Smooth muscle cell (in vitro differentiated cells): ENCODE measurements around the gene EMD. TPM values are rescaled to one million over a fixed set of nuclear protein-coding genes. Genes with fewer than 3 reads are reported as not detected.

Source experiments
- DNase-seq: peaks from one replicate; lab custom pipeline; 2025; ENCODE audit not compliant: unreplicated experiment; lab: John Stamatoyannopoulos, UW
- H2AFZ ChIP-seq: fragments of 200-600 bp; sonication (generic); 2 replicates; pipeline ENCODE4 v1.6.0; 2016; ENCODE audit warnings: antibody characterized with exemption, low read depth, mild to moderate bottlenecking
- H3F3A ChIP-seq: fragments of 200-600 bp; sonication (generic); 2 replicates; pipeline ENCODE4 v1.6.0; 2017; ENCODE audit warnings: antibody characterized with exemption, low read depth
- H3K27ac ChIP-seq: fragments of 200-600 bp; sonication (generic); 2 replicates; pipeline ENCODE4 v1.5.1; 2016; ENCODE audit warnings: low read depth, mild to moderate bottlenecking
- H3K27me3 ChIP-seq: fragments of 200-600 bp; sonication (generic); 2 replicates; pipeline ENCODE4 v1.6.1; 2016; ENCODE audit warnings: low read depth, mild to moderate bottlenecking
- H3K36me3 ChIP-seq: fragments of 200-600 bp; sonication (generic); 2 replicates; pipeline ENCODE4 v1.5.1; 2016; ENCODE audit warnings: low read depth
- H3K4me1 ChIP-seq: fragments of 200-600 bp; sonication (generic); 2 replicates; pipeline ENCODE4 v1.5.1; 2016; ENCODE audit warnings: low read depth
- H3K4me2 ChIP-seq: fragments of 200-600 bp; sonication (generic); 2 replicates; pipeline ENCODE4 v1.6.0; 2016; ENCODE audit warnings: mild to moderate bottlenecking
- H3K4me3 ChIP-seq: fragments of 200-600 bp; sonication (generic); 2 replicates; pipeline ENCODE4 v1.5.1; 2016; ENCODE audit warnings: mild to moderate bottlenecking
- H3K79me2 ChIP-seq: fragments of 200-600 bp; sonication (generic); 2 replicates; pipeline ENCODE4 v1.6.0; 2016; ENCODE audit warnings: low read depth, mild to moderate bottlenecking
- H3K9ac ChIP-seq: fragments of 200-600 bp; sonication (generic); 2 replicates; pipeline ENCODE4 v1.6.0; 2016; ENCODE audit warnings: low read depth
- H3K9me3 ChIP-seq: fragments of 200-600 bp; sonication (generic); replicated peaks from 2 replicates; pipeline ENCODE4 v1.5.1; 2016; ENCODE audit warnings: low read depth
- H4K20me1 ChIP-seq: fragments of 200-600 bp; sonication (generic); 2 replicates; pipeline ENCODE4 v1.6.0; 2016; ENCODE audit warnings: low read depth
- WGBS: methylation state at CpG from one replicate; pipeline ENCODE4 v1.1.7; 2016; ENCODE audit warnings: low lambda C conversion rate; 5-methylcytosine and 5-hydroxymethylcytosine counted together
- polyA plus RNA-seq: library from polyadenylated mRNA; unstranded; fragments of >200 nt; fragmentation: Nextera tagmentation; extraction: Ambion mirVana; gene quantifications from 2 replicates; pipeline ENCODE4 v1.2.1, GENCODE V29; 2016
- total RNA-seq: library from RNA; depleted of rRNA; stranded (reverse); fragments of >200 nt; gene quantifications from 2 replicates; pipeline ENCODE4 v1.2.3, GENCODE V29; 2014
- TF ChIP-seq, protein P1 (sequence below): fragments of 200-600 bp; sonication (generic); IDR thresholded peaks from 2 replicates; pipeline ENCODE4 v1.5.1; 2017; ENCODE audit warnings: borderline replicate concordance, mild to moderate bottlenecking, antibody characterized with exemption; ENCODE audit not compliant: insufficient read depth, poor library complexity, severe bottlenecking

The EMD gene
- total and polyA plus RNA-seq, 2 experiments from 2014 or later: 61.4 to 63.9 TPM

GRCh38 chrX:154419189-154419588 is 40.1 kb downstream of the EMD start:
- Histone ChIP-seq H3K27me3 (no peaks in the 10 kb centered on the region), H3F3A (no peaks in the 10 kb centered on the region), H3K9ac (no peak overlapping the region), H3K9me3 (no peaks in the 10 kb centered on the region), H4K20me1 (no peaks in the 10 kb centered on the region), H3K4me1 (no peaks in the 10 kb centered on the region), H3K27ac (no peak overlapping the region), H3K79me2 (no peaks in the 10 kb centered on the region), H3K36me3 (no peaks in the 10 kb centered on the region), H2AFZ (no peak overlapping the region), H3K4me3 (no peak overlapping the region), H3K4me2 (no peak overlapping the region)
- WGBS: 92% methylated on average over 8 of the region's 8 CpGs
- DNase-seq: no peak
- TF ChIP-seq, protein P1, sequence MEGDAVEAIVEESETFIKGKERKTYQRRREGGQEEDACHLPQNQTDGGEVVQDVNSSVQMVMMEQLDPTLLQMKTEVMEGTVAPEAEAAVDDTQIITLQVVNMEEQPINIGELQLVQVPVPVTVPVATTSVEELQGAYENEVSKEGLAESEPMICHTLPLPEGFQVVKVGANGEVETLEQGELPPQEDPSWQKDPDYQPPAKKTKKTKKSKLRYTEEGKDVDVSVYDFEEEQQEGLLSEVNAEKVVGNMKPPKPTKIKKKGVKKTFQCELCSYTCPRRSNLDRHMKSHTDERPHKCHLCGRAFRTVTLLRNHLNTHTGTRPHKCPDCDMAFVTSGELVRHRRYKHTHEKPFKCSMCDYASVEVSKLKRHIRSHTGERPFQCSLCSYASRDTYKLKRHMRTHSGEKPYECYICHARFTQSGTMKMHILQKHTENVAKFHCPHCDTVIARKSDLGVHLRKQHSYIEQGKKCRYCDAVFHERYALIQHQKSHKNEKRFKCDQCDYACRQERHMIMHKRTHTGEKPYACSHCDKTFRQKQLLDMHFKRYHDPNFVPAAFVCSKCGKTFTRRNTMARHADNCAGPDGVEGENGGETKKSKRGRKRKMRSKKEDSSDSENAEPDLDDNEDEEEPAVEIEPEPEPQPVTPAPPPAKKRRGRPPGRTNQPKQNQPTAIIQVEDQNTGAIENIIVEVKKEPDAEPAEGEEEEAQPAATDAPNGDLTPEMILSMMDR: no peak

DNA sequence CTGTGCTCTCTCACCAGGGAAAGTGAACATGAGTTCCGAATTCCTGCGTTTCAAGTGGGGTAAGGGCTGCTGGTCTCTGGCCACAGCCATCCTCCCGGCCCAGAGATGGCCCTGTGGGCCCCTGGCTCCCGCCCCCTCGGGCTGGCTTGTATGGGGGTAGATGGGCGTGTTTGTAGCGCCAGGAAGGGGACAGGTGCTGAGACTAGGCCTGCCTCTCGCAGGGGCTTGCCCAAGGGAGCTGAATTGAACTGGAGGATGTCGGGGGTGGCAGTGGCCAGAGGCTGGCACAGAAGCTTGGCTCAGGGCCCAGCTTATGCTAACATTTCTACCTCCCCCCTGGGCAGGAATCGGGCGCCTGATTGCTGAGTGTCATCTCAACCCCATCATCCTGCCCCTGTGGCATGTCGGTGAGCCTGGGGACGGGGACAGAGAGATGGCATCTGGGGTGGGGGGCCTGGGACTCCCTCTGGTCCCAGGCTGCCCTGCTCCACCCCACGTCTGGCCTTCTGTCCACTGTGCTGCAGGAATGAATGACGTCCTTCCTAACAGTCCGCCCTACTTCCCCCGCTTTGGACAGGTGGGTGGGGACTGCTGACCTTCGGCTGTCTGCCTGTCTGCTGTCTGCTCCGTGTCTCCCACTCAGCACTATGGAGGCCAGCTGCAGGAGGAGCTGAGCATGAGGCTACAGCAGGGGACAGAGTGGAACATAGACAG is 40.8 kb downstream of the EMD start:
- Histone ChIP-seq H3K4me2 (no peak overlapping the region), H3K4me1 (no peaks in the 10 kb centered on the region), H4K20me1 (no peaks in the 10 kb centered on the region), H3K36me3 (no peaks in the 10 kb centered on the region), H3K4me3 (no peak overlapping the region), H3F3A (no peaks in the 10 kb centered on the region), H3K9me3 (no peaks in the 10 kb centered on the region), H3K9ac (no peak overlapping the region), H3K79me2 (no peaks in the 10 kb centered on the region), H2AFZ (no peak overlapping the region), H3K27ac (no peak overlapping the region), H3K27me3 (no peaks in the 10 kb centered on the region)
- WGBS: 87% methylated on average over 19 of the region's 19 CpGs
- TF ChIP-seq, protein P1: no peak
- DNase-seq: no peak

DNA sequence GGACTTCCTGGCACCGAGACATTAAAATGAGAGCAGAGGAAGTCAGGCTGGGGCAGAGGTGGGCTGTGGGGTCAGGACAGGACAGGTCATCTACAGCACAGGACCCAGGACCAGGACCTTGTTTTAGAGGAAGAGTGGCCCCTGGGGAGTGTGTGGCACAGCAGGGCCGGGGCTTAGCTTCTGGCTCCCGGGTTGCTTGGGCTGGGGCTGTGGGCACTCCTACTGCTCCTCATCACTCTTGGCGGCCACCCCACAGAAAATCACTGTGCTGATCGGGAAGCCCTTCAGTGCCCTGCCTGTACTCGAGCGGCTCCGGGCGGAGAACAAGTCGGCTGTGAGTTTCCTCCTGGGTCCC is 41.3 kb downstream of the EMD start:
- H3K4me2 ChIP-seq: no peak overlapping the region
- no peaks in the 10 kb centered on the region for H3K79me2 ChIP-seq
- 93% methylated on average over 10 of the region's 10 CpGs for WGBS
- no peaks in the 10 kb centered on the region for H3K27me3 ChIP-seq
- no peaks in the 10 kb centered on the region for H3F3A ChIP-seq
- no peak for DNase-seq
- TF ChIP-seq, protein P1: no peak
- no peaks in the 10 kb centered on the region for H3K9me3 ChIP-seq
- no peaks in the 10 kb centered on the region for H4K20me1 ChIP-seq
- no peaks in the 10 kb centered on the region for H3K36me3 ChIP-seq
- H3K4me1 ChIP-seq: no peaks in the 10 kb centered on the region
- H3K4me3 ChIP-seq: no peak overlapping the region
- no peak overlapping the region for H3K27ac ChIP-seq
- H2AFZ ChIP-seq: no peak overlapping the region
- H3K9ac ChIP-seq: no peak overlapping the region
